ENCODE results near the gene THSD4.

The THSD4 gene

GRCh38 chr15:71651750-71652186 lies 536.5 kb downstream of the THSD4 start:
- CTCF ChIA-PET, result interaction anchor here (1.1 to 2.5 kb wide), 2 partner anchors 10 to 204 kb away, joined by 3 to 7 read pairs; no protein-coding TSS in a partner anchor
- TF ChIP-seq CTCF (IDR thresholded peaks at IDR 0.05; ENCODE audit: control extremely low read depth, extremely low read depth, low read depth, missing control alignments), result peak; percentile 34
- peak; percentile 22 for DNase-seq (ENCODE audit: extremely low spot score)
- POLR2A ChIA-PET, result no interaction called here

- ChIA-PET CTCF (interaction anchor here (1.0 to 2.5 kb wide), 5 partner anchors 10 to 502 kb away, joined by 3 to 7 read pairs (median 4); no protein-coding TSS in a partner anchor), POLR2A (no interaction called here)
- no peak for DNase-seq (ENCODE audit: extremely low spot score)
- TF ChIP-seq CTCF (IDR thresholded peaks at IDR 0.05; ENCODE audit: control extremely low read depth, extremely low read depth, low read depth, missing control alignments), result no peak
These were observed 538.9 kb downstream of the THSD4 start for GRCh38 chr15:71654042-71654719.

GRCh38 chr15:71654720-71655174 lies 539.5 kb downstream of the THSD4 start:
- ChIA-PET CTCF (interaction anchor here (1.5 kb wide), 1 partner anchor 89 kb away, joined by 3 read pairs; no protein-coding TSS in a partner anchor), POLR2A (no interaction called here)
- no peak for TF ChIP-seq CTCF (IDR thresholded peaks at IDR 0.05; ENCODE audit: control extremely low read depth, extremely low read depth, low read depth, missing control alignments)
- no peak for DNase-seq (ENCODE audit: extremely low spot score)

- POLR2A ChIA-PET, result no interaction called here
- CTCF ChIA-PET, result interaction anchor here (0.7 kb wide), 1 partner anchor 10 kb away, joined by 3 read pairs; no protein-coding TSS in a partner anchor
- TF ChIP-seq CTCF (IDR thresholded peaks at IDR 0.05; ENCODE audit: control extremely low read depth, extremely low read depth, low read depth, missing control alignments), result no peak
- DNase-seq (ENCODE audit: extremely low spot score), result no peak
These were observed 541.2 kb downstream of the THSD4 start for GRCh38 chr15:71656425-71656824.

- POLR2A ChIA-PET, result no interaction called here
- CTCF ChIA-PET, result interaction anchor here (0.7 kb wide), 1 partner anchor 11 kb away, joined by 3 read pairs; no protein-coding TSS in a partner anchor
These were observed 541.9 kb downstream of the THSD4 start for GRCh38 chr15:71657141-71657540.

GRCh38 chr15:71658036-71658435 lies 542.8 kb downstream of the THSD4 start:
- no peak for DNase-seq (ENCODE audit: extremely low spot score)
- no peak for TF ChIP-seq CTCF (IDR thresholded peaks at IDR 0.05; ENCODE audit: control extremely low read depth, extremely low read depth, low read depth, missing control alignments)
- POLR2A ChIA-PET, result no interaction called here
- CTCF ChIA-PET, result no interaction called here

More at GRCh38 chr15:71657141-71657540, 541.9 kb downstream of the THSD4 start:
- no peak for DNase-seq (ENCODE audit: extremely low spot score)
- TF ChIP-seq CTCF (IDR thresholded peaks at IDR 0.05; ENCODE audit: control extremely low read depth, extremely low read depth, low read depth, missing control alignments), result no peak

Measured in GM10248 (cell line).